ENCODE data around the gene USH2A.
"Not testable (repeated sequence)": the region's sequence is repeated elsewhere in the genome, so short reads cannot be mapped to it uniquely, and the experiment has no call there.

The USH2A gene

DNA sequence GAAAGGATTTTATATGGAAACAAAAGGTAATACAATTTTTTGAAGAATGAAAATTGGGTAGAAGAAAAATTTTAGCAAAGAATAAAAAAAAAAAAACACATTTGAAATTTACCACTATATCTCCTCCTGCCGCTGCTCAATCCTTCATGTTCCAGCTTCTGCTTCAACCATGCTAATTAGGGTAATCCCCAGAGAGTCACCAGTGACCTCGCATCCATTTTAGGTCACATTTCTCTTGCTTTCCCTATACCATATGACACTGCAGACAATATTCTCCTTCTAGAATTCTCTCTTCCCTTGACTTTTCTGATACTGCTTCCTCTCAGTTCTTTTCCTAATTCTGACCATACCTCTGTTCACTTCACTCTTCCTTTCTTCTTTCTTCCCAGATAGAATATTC lies 237.1 kb downstream of the USH2A start:
- no peak for DNase-seq

GRCh38 chr1:216184126-216184680 lies 239.0 kb downstream of the USH2A start:
- no peak for DNase-seq

DNA sequence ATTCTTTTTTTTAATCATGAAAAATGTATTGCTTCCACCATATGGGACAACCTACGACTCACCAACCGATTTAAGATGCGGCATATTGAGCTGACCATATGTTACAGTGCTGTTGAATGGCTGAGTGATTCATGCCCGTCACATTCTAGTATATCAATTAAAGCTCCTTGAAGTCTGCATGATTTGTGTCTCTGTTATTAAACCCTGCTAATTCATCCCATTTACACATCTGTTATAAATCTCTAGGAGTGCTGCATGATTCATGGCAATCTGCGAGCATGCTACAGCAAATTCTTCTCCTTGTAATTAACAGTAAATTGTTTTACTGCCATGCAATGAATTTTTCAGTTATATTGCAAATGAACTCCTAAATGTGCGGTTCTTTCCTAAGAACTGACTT lies 239.8 kb downstream of the USH2A start:
- DNase-seq = no peak

DNA sequence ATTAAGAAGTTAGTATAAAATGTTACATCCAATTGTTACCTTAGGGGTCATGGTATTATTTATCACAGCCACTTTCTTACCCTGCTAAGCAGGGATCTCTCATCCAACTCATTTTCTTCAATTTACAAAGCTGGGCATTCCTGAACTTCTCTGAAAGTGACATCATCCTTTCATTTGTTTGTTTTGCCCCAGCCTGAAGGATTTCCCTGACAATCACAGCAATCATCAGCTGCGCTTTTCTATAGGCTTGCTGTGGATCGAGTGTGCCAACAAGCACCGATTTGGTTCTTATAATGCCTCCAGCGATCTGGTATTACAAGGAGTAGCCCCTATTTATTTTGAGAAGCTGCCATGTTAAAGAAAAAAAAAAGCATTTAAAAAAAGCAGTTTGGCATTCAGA lies 240.2 kb downstream of the USH2A start:
- DNase-seq = no peak

DNA sequence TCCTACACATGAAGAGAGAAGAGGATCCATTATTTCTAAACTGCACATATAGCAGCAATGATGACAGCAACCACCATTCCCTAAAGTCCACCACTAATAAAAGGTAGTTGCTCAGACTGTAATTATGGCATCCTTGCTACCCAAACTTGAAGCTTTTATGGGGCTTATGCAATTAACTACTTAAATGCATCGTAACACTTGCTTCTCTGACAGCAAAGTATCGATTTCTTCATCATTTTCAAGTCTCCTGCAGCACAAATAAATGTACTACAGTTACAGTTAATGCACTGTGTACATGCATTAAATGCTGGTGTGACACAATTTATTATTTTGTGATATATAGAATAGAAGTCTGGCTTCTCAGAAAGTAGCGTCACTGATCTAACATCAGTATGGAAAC lies 241.7 kb downstream of the USH2A start:
- DNase-seq = no peak

DNA sequence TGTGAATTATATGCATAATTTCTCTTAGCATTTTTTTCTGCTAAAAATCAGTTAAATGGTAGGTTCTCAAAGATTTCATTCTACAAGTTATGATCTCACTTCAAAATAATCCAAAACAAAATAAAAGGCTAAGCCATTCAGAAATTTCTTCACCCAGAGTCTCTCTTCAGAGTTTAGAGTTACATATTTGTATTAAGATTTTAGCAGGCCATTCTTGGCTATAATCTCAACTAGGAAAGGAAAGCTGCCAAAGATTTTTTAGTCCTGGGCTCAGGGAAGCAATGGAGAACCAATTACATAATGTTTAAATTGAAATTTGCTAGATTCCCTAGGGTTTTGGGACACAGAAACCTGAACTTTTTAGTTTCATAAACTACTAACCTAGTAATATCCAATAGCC lies 245.0 kb downstream of the USH2A start:
- no peak for DNase-seq

DNA sequence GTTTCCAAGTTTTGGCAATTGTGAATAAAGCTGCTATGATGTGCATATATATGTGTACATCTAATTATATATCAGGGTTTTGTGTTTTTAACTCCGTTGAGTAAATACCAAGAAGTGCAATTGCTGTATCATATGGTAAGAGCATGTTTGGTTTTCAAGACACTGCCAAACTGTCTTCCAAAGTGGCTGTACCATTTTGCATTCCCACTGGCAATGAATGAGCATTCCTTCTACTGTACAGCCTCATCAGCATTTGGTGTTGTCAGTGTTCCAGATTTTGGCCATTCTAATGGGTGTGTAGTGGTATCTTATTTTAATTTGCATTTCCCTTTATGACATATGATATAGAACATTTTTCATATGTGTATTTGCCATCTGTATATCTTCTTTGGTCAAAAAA lies 246.3 kb downstream of the USH2A start:
- DNase-seq = no peak

DNA sequence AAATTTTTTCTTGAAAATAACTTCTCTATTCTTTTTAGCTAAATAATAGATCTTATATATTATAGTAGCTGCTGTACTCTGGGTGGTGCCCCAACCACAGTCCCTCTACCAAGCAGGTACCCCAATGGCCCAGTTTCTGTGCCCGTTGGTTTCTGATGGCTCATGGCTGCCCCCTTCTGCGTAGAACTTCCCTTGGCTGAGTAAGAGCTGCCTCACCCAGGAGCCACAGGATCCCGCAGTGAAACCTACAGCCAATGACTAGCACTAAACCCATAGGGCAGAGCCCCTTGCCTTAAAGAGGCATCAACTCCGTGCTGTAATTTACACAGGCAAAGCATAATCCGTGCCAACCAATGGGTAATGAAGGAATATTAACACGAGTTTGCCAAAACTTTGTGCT lies 247.5 kb downstream of the USH2A start:
- DNase-seq = no peak

GRCh38 chr1:216173376-216173995 lies 249.8 kb downstream of the USH2A start:
- DNase-seq = no peak

DNA sequence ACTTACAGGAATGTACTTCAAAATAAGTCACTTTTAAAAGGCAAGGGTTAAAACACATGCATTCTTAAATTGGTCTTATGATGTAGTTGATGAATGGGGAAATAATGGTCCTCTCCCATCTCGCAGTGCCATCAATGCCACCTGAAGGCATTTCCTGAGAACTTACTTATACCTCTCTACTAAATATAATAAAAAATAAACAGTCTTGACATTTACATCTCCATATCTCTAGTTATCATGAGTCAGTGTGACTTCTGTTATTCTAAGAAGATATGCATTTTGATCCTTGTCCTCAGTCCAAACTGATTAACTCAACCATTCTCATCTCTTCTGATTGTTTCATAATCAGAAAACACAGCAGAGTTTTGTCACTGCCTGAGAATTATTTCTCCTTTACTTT lies 253.9 kb downstream of the USH2A start:
- no peak for DNase-seq

GRCh38 chr1:216168546-216168945 lies 254.7 kb downstream of the USH2A start:
- DNase-seq = no peak

- no peak for DNase-seq
Observed at GRCh38 chr1:216154063-216154462, 269.2 kb downstream of the USH2A start.

DNA sequence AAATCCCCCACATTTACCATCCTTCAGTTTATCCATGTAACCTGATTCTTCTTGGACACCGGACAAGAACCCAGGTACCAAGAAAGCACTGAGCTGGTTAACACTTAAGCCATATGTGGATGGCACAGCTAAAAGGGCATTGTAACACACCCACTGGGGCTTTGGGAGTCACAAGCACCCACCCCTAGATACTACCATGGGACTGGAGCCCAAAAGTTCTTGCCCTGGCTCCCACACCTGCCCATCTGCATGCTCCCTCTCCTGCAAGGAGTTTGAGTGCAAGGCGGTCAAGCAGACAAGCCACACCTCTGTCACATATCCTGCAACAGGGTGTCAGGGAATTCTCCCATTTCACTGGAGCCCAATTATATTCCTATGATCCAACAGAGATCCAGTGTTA lies 270.1 kb downstream of the USH2A start:
- DNase-seq = no peak

DNA sequence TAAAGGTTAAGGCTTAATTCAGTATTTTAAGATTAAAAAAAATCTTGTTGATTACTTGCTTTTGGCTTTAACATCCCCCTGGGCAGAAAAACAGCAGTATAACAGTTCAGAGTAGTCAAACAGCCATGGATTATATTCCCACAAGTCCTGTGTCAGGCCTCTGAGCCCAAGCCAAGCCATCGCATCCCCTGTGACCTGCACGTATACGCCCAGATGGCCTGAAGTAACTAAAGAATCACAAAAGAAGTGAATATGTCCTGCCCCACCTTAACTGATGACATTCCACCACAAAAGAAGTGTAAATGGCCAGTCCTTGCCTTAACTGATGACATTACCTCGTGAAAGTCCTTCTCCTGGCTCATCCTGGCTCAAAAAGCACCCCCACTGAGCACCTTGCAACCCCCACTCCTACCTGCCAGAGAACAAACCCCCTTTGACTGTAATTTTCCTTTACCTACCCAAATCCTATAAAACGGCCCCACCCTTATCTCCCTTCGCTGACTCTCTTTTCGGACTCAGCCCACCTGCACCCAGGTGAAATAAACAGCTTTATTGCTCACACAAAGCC lies 277.7 kb downstream of the USH2A start:
- DNase-seq = not testable (repeated sequence)

- DNase-seq = no peak
Observed at GRCh38 chr1:216144661-216145450, 278.4 kb downstream of the USH2A start.

GRCh38 chr1:216142921-216143320 lies 280.3 kb downstream of the USH2A start:
- DNase-seq = no peak

DNA sequence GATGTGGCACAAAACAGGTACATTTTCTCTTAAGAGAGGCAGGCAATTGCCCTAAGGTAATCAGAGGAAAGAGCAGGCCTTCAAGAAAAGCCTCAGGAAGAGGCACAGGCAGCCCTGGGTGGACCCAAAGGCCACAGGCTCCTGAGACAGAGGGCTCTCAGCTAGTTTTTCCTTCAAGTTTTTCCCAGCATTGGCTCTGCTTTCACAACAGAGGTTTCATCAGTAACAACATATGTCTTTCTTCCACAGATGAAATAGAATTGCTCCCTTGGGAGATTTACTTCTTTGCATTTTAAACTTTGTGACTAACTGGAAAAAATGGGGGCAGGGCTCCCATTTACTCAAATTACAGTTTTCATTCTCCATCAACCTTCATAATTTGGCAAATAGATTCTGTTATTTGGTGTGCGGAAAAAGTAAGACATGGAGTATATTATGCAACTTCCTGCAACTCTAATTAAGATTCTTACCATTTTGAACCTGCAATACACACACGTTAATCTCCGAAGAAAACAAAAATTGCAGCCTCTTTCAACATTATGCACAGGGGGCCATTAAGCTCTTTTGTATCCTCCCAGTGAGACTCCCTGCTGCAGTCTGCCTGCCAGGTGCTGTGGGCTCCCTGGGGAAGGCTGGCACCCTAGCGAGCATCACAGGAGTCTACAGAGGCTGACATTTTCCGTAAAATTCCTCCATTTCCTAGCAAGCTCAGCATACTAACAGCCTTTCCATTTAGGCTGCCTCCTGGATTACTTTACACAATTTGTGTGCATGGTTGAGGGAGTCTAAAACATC lies 282.3 kb downstream of the USH2A start:
- DNase-seq = no peak

GRCh38 chr1:216124192-216124781 lies 299.0 kb downstream of the USH2A start:
- no peak for DNase-seq

- no peak for DNase-seq
Observed at GRCh38 chr1:216123446-216124191, 299.6 kb downstream of the USH2A start.

DNA sequence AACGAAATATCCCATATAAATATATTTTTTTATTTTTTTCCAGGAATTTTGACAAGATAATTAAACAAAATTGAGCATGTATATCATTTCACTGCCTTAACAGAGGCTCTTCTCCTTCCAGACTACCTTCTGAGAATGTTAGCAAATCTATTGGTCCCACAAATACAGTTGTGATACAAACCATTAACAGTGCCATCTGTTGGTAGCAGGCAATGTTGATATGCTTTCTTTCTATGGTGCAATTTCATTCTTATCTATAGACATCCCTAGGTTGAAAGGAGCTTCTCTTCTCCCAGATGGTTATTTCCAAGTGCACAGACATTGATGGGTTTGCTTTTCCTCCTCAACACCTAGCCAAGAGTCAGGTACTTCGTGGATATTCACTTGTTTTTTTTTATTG lies 303.6 kb downstream of the USH2A start:
- no peak for DNase-seq

DNA sequence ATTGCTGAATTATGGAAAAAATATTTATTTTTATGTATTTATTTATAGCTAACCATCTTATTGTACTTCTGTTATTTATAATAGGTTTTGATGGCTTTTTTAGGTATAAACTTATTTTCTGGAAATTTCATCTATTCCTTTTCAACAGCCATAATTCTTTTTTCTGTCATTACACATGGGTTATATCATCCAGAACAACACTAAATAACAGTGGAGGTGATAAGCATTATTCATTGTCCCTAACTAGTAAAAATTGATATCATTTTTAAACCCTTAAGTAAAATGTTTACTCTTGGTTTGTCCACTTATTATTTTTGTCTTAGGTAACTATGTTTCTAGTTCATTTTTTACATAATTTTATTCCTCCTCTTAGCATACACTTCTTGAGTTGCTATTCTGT lies 309.1 kb downstream of the USH2A start:
- DNase-seq = no peak

- no peak for DNase-seq
Observed at GRCh38 chr1:216113181-216113580, 310.1 kb downstream of the USH2A start.

All from CD4-positive, alpha-beta T cell treated with Interferon alpha-2 for 1 hour (primary cell).